Activated CD4-positive, alpha-beta T cell treated with anti-CD3 and anti-CD28 coated beads, Interleukin-2, amount 10 ng/mL, durations not matched to agents 24 days and 14 days (primary cell): ENCODE results near the gene ZBTB39. TPM values are rescaled to one million over a fixed set of nuclear protein-coding genes. Genes with fewer than 3 reads are reported as not detected.
"Not testable (repeated sequence)": the region's sequence is repeated elsewhere in the genome, so short reads cannot be mapped to it uniquely, and the experiment has no call there.

Source experiments
- DNase-seq: peaks from one replicate; pipeline ENCODE4 v3.0.0; 2022
- H3K27ac Mint-ChIP-seq: one replicate; pipeline ENCODE4 v1.8.0; 2022; ENCODE audit warnings: mild to moderate bottlenecking, mixed read lengths
- H3K27me3 Mint-ChIP-seq: one replicate; pipeline ENCODE4 v1.8.0; 2022; ENCODE audit warnings: mixed read lengths
- H3K36me3 Mint-ChIP-seq: one replicate; pipeline ENCODE4 v1.8.0; 2022; ENCODE audit warnings: low read depth, mild to moderate bottlenecking, mixed read lengths
- H3K4me1 Mint-ChIP-seq: one replicate; pipeline ENCODE4 v1.8.0; 2021; ENCODE audit warnings: mixed read lengths
- H3K4me3 Mint-ChIP-seq: one replicate; pipeline ENCODE4 v1.8.0; 2022; ENCODE audit warnings: mild to moderate bottlenecking, moderate library complexity, mixed read lengths
- H3K9me3 Mint-ChIP-seq: one replicate; pipeline ENCODE4 v1.8.0; 2021; ENCODE audit warnings: mixed read lengths
- intact Hi-C: fragments of 100-400 bp; cut with micrococcal nuclease; formaldehyde crosslinking; loops from one replicate; pipeline ENCODE4 v1.15.1; 2023
- total RNA-seq: library from RNA; stranded (reverse); gene quantifications from 2 replicates; pipeline ENCODE4 v1.2.3, GENCODE V29; 2022

Gene ZBTB39
- total RNA-seq, 1 donor from 2014 or later: 11.0 TPM

- Mint-ChIP-seq H3K4me3 (no peak overlapping the region), H3K36me3 (peaks cover 2% of the 10 kb centered on the region), H3K9me3 (no peaks in the 10 kb centered on the region), H3K4me1 (peaks cover 24% of the 10 kb centered on the region), H3K27ac (no peak overlapping the region), H3K27me3 (peaks cover 8% of the 10 kb centered on the region)
- no peak for DNase-seq
- intact Hi-C loops: no loop called here
Observed at GRCh38 chr12:56989861-56990610, 16.3 kb downstream of the ZBTB39 start.

GRCh38 chr12:56988207-56988739 is 18.1 kb downstream of the ZBTB39 start:
- H3K4me3 Mint-ChIP-seq: no peak overlapping the region
- H3K27me3 Mint-ChIP-seq: peaks cover 8% of the 10 kb centered on the region
- no peak overlapping the region for H3K27ac Mint-ChIP-seq
- H3K36me3 Mint-ChIP-seq: no peaks in the 10 kb centered on the region
- DNase-seq: no peak
- no peaks in the 10 kb centered on the region for H3K9me3 Mint-ChIP-seq
- intact Hi-C loops: no loop called here
- peaks cover 24% of the 10 kb centered on the region for H3K4me1 Mint-ChIP-seq

GRCh38 chr12:56987551-56988053 is 18.7 kb downstream of the ZBTB39 start:
- DNase-seq: peak; percentile 92
- intact Hi-C loops: loop anchor here (1.0 kb wide), 2 partner anchors 149 to 230 kb away; no protein-coding TSS in a partner anchor
- H3K4me1 Mint-ChIP-seq: peaks cover 24% of the 10 kb centered on the region

GRCh38 chr12:56987011-56987410 is 19.3 kb downstream of the ZBTB39 start:
- no peaks in the 10 kb centered on the region for H3K36me3 Mint-ChIP-seq
- no peak for DNase-seq
- H3K27me3 Mint-ChIP-seq: peaks cover 8% of the 10 kb centered on the region
- intact Hi-C loops: loop anchor here (1.0 kb wide), 2 partner anchors 149 to 230 kb away; no protein-coding TSS in a partner anchor
- no peak overlapping the region for H3K27ac Mint-ChIP-seq
- H3K9me3 Mint-ChIP-seq: no peaks in the 10 kb centered on the region
- peaks cover 24% of the 10 kb centered on the region for H3K4me1 Mint-ChIP-seq
- H3K4me3 Mint-ChIP-seq: peak overlapping the region; percentile 24

More at GRCh38 chr12:56987551-56988053, 18.7 kb downstream of the ZBTB39 start:
- Mint-ChIP-seq H3K9me3 (no peaks in the 10 kb centered on the region), H3K27ac (no peak overlapping the region), H3K27me3 (peaks cover 8% of the 10 kb centered on the region), H3K36me3 (no peaks in the 10 kb centered on the region), H3K4me3 (peak overlapping the region; percentile 24)

GRCh38 chr12:56985714-56986113 is 20.6 kb downstream of the ZBTB39 start:
- H3K27me3 Mint-ChIP-seq, intact Hi-C loops, H3K36me3 Mint-ChIP-seq, H3K4me3 Mint-ChIP-seq, H3K9me3 Mint-ChIP-seq, H3K27ac Mint-ChIP-seq: not testable (repeated sequence)
- DNase-seq: peak; percentile 57
- peaks cover 14% of the 10 kb centered on the region for H3K4me1 Mint-ChIP-seq

GRCh38 chr12:56983386-56983785 is 23.0 kb downstream of the ZBTB39 start:
- Mint-ChIP-seq H3K36me3 (no peaks in the 10 kb centered on the region), H3K27me3 (no peaks in the 10 kb centered on the region), H3K9me3 (no peaks in the 10 kb centered on the region), H3K4me1 (peaks cover 8% of the 10 kb centered on the region), H3K4me3 (no peak overlapping the region), H3K27ac (no peak overlapping the region)
- peak; percentile 50 for DNase-seq
- intact Hi-C loops: no loop called here

- DNase-seq, H3K4me3 Mint-ChIP-seq, H3K36me3 Mint-ChIP-seq, H3K4me1 Mint-ChIP-seq, intact Hi-C loops, H3K27ac Mint-ChIP-seq, H3K27me3 Mint-ChIP-seq, H3K9me3 Mint-ChIP-seq: not testable (repeated sequence)
Observed at GRCh38 chr12:56982578-56983236, 23.6 kb downstream of the ZBTB39 start.

- Mint-ChIP-seq H3K4me1 (no peaks in the 10 kb centered on the region), H3K4me3 (no peak overlapping the region), H3K36me3 (no peaks in the 10 kb centered on the region), H3K27me3 (no peaks in the 10 kb centered on the region), H3K9me3 (no peaks in the 10 kb centered on the region), H3K27ac (no peak overlapping the region)
- no peak for DNase-seq
- intact Hi-C loops: no loop called here
Observed at GRCh38 chr12:56980941-56981530, 25.3 kb downstream of the ZBTB39 start.

GRCh38 chr12:56980268-56980667 is 26.1 kb downstream of the ZBTB39 start:
- H3K27me3 Mint-ChIP-seq: peaks cover under 1% of the 10 kb centered on the region
- intact Hi-C loops: no loop called here
- H3K27ac Mint-ChIP-seq: no peak overlapping the region
- H3K4me3 Mint-ChIP-seq: no peak overlapping the region
- no peaks in the 10 kb centered on the region for H3K4me1 Mint-ChIP-seq
- no peaks in the 10 kb centered on the region for H3K9me3 Mint-ChIP-seq
- DNase-seq: no peak
- no peaks in the 10 kb centered on the region for H3K36me3 Mint-ChIP-seq

GRCh38 chr12:56979628-56980027 is 26.7 kb downstream of the ZBTB39 start:
- H3K4me3 Mint-ChIP-seq: no peak overlapping the region
- no peaks in the 10 kb centered on the region for H3K4me1 Mint-ChIP-seq
- no peaks in the 10 kb centered on the region for H3K9me3 Mint-ChIP-seq
- DNase-seq: no peak
- peaks cover 2% of the 10 kb centered on the region for H3K27me3 Mint-ChIP-seq
- intact Hi-C loops: no loop called here
- H3K36me3 Mint-ChIP-seq: no peaks in the 10 kb centered on the region
- H3K27ac Mint-ChIP-seq: no peak overlapping the region

GRCh38 chr12:56978397-56979138 is 27.8 kb downstream of the ZBTB39 start:
- H3K27ac Mint-ChIP-seq: no peak overlapping the region
- H3K9me3 Mint-ChIP-seq: no peaks in the 10 kb centered on the region
- no peaks in the 10 kb centered on the region for H3K36me3 Mint-ChIP-seq
- H3K4me3 Mint-ChIP-seq: no peak overlapping the region
- peak; percentile 51 for DNase-seq
- H3K27me3 Mint-ChIP-seq: peaks cover 2% of the 10 kb centered on the region
- no peaks in the 10 kb centered on the region for H3K4me1 Mint-ChIP-seq
- intact Hi-C loops: no loop called here

- H3K4me3 Mint-ChIP-seq, H3K36me3 Mint-ChIP-seq, H3K27me3 Mint-ChIP-seq, H3K4me1 Mint-ChIP-seq, H3K9me3 Mint-ChIP-seq, intact Hi-C loops, H3K27ac Mint-ChIP-seq, DNase-seq: not testable (repeated sequence)
Observed at GRCh38 chr12:56977361-56977760, 29.0 kb downstream of the ZBTB39 start.

GRCh38 chr12:56974224-56974623 is 32.1 kb downstream of the ZBTB39 start:
- H3K4me1 Mint-ChIP-seq, H3K9me3 Mint-ChIP-seq, intact Hi-C loops, DNase-seq, H3K36me3 Mint-ChIP-seq, H3K4me3 Mint-ChIP-seq, H3K27ac Mint-ChIP-seq: not testable (repeated sequence)
- peaks cover 19% of the 10 kb centered on the region for H3K27me3 Mint-ChIP-seq
